ENCODE results near the gene EXOC6B. TPM values are rescaled to one million over a fixed set of nuclear protein-coding genes. Genes with fewer than 3 reads are reported as not detected.
A peak's percentile ranks its signal among the peaks of the same experiment; 100 is the strongest.

The EXOC6B gene
- total RNA-seq, 2 donors from 2014 or later, result 10.4 to 11.6 TPM

- peaks cover 7% of the 10 kb centered on the region for H3K27me3 Mint-ChIP-seq (ENCODE audit: low read depth)
- H3K4me1 Mint-ChIP-seq (ENCODE audit: low read depth), result peaks cover 34% of the 10 kb centered on the region
- no peak for ATAC-seq (replicated peaks in 1 of 2)
These were observed 284 bp upstream of the EXOC6B start for GRCh38 chr2:72826156-72826477.

GRCh38 chr2:72824224-72824842 lies 1.5 kb downstream of the EXOC6B start:
- peak; percentile 11 to 19 for DNase-seq
- Mint-ChIP-seq H3K36me3 (ENCODE audit: insufficient read depth in 2 of 2) (peaks cover 0 to 4% of the 10 kb centered on the region in 2 donors), H3K27ac (no peak overlapping the region)

More at GRCh38 chr2:72826156-72826477, 284 bp upstream of the EXOC6B start:
- no peak for DNase-seq
- Mint-ChIP-seq H3K27ac (peak overlapping the region; percentile 64), H3K9me3 (no peaks in the 10 kb centered on the region), H3K4me3 (peak overlapping the region; percentile 89 to 96), H3K36me3 (ENCODE audit: insufficient read depth in 2 of 2) (peaks cover 0 to 4% of the 10 kb centered on the region in 2 donors)

GRCh38 chr2:72822794-72823193 lies 3.0 kb downstream of the EXOC6B start:
- Mint-ChIP-seq H3K4me1 (ENCODE audit: low read depth) (peaks cover 27% of the 10 kb centered on the region), H3K27ac (no peak overlapping the region)

More at GRCh38 chr2:72824224-72824842, 1.5 kb downstream of the EXOC6B start:
- no peaks in the 10 kb centered on the region for H3K27me3 Mint-ChIP-seq (ENCODE audit: low read depth)
- peak; percentile 35 to 61 for ATAC-seq (replicated peaks in 1 of 2)
- no peaks in the 10 kb centered on the region for H3K9me3 Mint-ChIP-seq
- peaks cover 27% of the 10 kb centered on the region for H3K4me1 Mint-ChIP-seq (ENCODE audit: low read depth)
- peak overlapping the region; percentile 91 to 93 for H3K4me3 Mint-ChIP-seq

GRCh38 chr2:72821983-72822382 lies 3.9 kb downstream of the EXOC6B start:
- Mint-ChIP-seq H3K4me3 (no peak overlapping the region), H3K27ac (no peak overlapping the region), H3K36me3 (ENCODE audit: insufficient read depth in 2 of 2) (peaks cover 0 to 4% of the 10 kb centered on the region in 2 donors), H3K9me3 (no peaks in the 10 kb centered on the region), H3K27me3 (ENCODE audit: low read depth) (no peaks in the 10 kb centered on the region), H3K4me1 (ENCODE audit: low read depth) (peaks cover 27% of the 10 kb centered on the region)
- ATAC-seq (replicated peaks in 1 of 2) (no peak), DNase-seq (no peak)

More at GRCh38 chr2:72822794-72823193, 3.0 kb downstream of the EXOC6B start:
- ATAC-seq (replicated peaks in 1 of 2) (no peak), DNase-seq (no peak)
- H3K9me3 Mint-ChIP-seq, result no peaks in the 10 kb centered on the region
- H3K36me3 Mint-ChIP-seq (ENCODE audit: insufficient read depth in 2 of 2), result peaks cover 0 to 4% of the 10 kb centered on the region in 2 donors
- H3K27me3 Mint-ChIP-seq (ENCODE audit: low read depth), result no peaks in the 10 kb centered on the region
- H3K4me3 Mint-ChIP-seq, result no peak overlapping the region

- ATAC-seq (replicated peaks in 1 of 2), result no peak
- Mint-ChIP-seq H3K36me3 (ENCODE audit: insufficient read depth in 2 of 2) (peaks cover 0 to 4% of the 10 kb centered on the region in 2 donors), H3K4me1 (ENCODE audit: low read depth) (peaks cover 27% of the 10 kb centered on the region), H3K27ac (no peak overlapping the region), H3K9me3 (no peaks in the 10 kb centered on the region), H3K4me3 (no peak overlapping the region), H3K27me3 (ENCODE audit: low read depth) (no peaks in the 10 kb centered on the region)
- no peak for DNase-seq
These were observed 4.7 kb downstream of the EXOC6B start for GRCh38 chr2:72821118-72821517.

GRCh38 chr2:72819501-72819900 lies 6.3 kb downstream of the EXOC6B start:
- Mint-ChIP-seq H3K4me3 (no peak overlapping the region), H3K27me3 (ENCODE audit: low read depth) (no peaks in the 10 kb centered on the region), H3K27ac (no peak overlapping the region), H3K36me3 (ENCODE audit: insufficient read depth in 2 of 2) (no peaks in the 10 kb centered on the region), H3K9me3 (no peaks in the 10 kb centered on the region), H3K4me1 (ENCODE audit: low read depth) (peaks cover 19% of the 10 kb centered on the region)
- ATAC-seq (replicated peaks in 1 of 2) (no peak), DNase-seq (no peak)

GRCh38 chr2:72815655-72816278 lies 10.1 kb downstream of the EXOC6B start:
- ATAC-seq (replicated peaks in 1 of 2), result no peak
- no peaks in the 10 kb centered on the region for H3K9me3 Mint-ChIP-seq
- no peaks in the 10 kb centered on the region for H3K27me3 Mint-ChIP-seq (ENCODE audit: low read depth)
- H3K4me3 Mint-ChIP-seq, result no peak overlapping the region
- H3K36me3 Mint-ChIP-seq (ENCODE audit: insufficient read depth in 2 of 2), result no peaks in the 10 kb centered on the region
- no peak overlapping the region for H3K27ac Mint-ChIP-seq
- DNase-seq, result no peak
- H3K4me1 Mint-ChIP-seq (ENCODE audit: low read depth), result no peaks in the 10 kb centered on the region

GRCh38 chr2:72813841-72814240 lies 12.0 kb downstream of the EXOC6B start:
- Mint-ChIP-seq H3K27me3 (ENCODE audit: low read depth) (no peaks in the 10 kb centered on the region), H3K27ac (no peak overlapping the region), H3K9me3 (peaks cover 5 to 7% of the 10 kb centered on the region in 2 donors), H3K36me3 (ENCODE audit: insufficient read depth in 2 of 2) (peaks cover 8 to 11% of the 10 kb centered on the region in 2 donors), H3K4me1 (ENCODE audit: low read depth) (no peaks in the 10 kb centered on the region), H3K4me3 (no peak overlapping the region)
- DNase-seq (no peak), ATAC-seq (replicated peaks in 1 of 2) (no peak)

GRCh38 chr2:72810165-72810564 lies 15.7 kb downstream of the EXOC6B start:
- H3K27me3 Mint-ChIP-seq (ENCODE audit: low read depth), result no peaks in the 10 kb centered on the region
- H3K4me1 Mint-ChIP-seq (ENCODE audit: low read depth), result no peaks in the 10 kb centered on the region
- ATAC-seq (replicated peaks in 1 of 2) (no peak), DNase-seq (no peak)
- peaks cover 6 to 15% of the 10 kb centered on the region in 2 donors for H3K9me3 Mint-ChIP-seq
- peaks cover 12 to 19% of the 10 kb centered on the region in 2 donors for H3K36me3 Mint-ChIP-seq (ENCODE audit: insufficient read depth in 2 of 2)
- no peak overlapping the region for H3K4me3 Mint-ChIP-seq
- H3K27ac Mint-ChIP-seq, result no peak overlapping the region

GRCh38 chr2:72809095-72809494 lies 16.7 kb downstream of the EXOC6B start:
- DNase-seq, result no peak
- Mint-ChIP-seq H3K27ac (no peak overlapping the region), H3K4me3 (no peak overlapping the region), H3K9me3 (peaks cover 6 to 15% of the 10 kb centered on the region in 2 donors), H3K4me1 (ENCODE audit: low read depth) (no peaks in the 10 kb centered on the region), H3K36me3 (ENCODE audit: insufficient read depth in 2 of 2) (peaks cover 12 to 19% of the 10 kb centered on the region in 2 donors), H3K27me3 (ENCODE audit: low read depth) (no peaks in the 10 kb centered on the region)
- no peak for ATAC-seq (replicated peaks in 1 of 2)

GRCh38 chr2:72806280-72806945 lies 19.4 kb downstream of the EXOC6B start:
- H3K4me3 Mint-ChIP-seq, result no peak overlapping the region
- H3K27ac Mint-ChIP-seq, result no peak overlapping the region
- ATAC-seq (replicated peaks in 1 of 2) (no peak), DNase-seq (no peak)
- H3K36me3 Mint-ChIP-seq (ENCODE audit: insufficient read depth in 2 of 2), result peaks cover 12 to 19% of the 10 kb centered on the region in 2 donors
- H3K9me3 Mint-ChIP-seq, result peaks cover 6 to 15% of the 10 kb centered on the region in 2 donors
- no peaks in the 10 kb centered on the region for H3K4me1 Mint-ChIP-seq (ENCODE audit: low read depth)
- no peaks in the 10 kb centered on the region for H3K27me3 Mint-ChIP-seq (ENCODE audit: low read depth)

GRCh38 chr2:72803626-72804320 lies 22.1 kb downstream of the EXOC6B start:
- Mint-ChIP-seq H3K4me1 (ENCODE audit: low read depth) (no peaks in the 10 kb centered on the region), H3K36me3 (ENCODE audit: insufficient read depth in 2 of 2) (peaks cover 4 to 8% of the 10 kb centered on the region in 2 donors), H3K4me3 (no peak overlapping the region), H3K27me3 (ENCODE audit: low read depth) (no peaks in the 10 kb centered on the region), H3K27ac (no peak overlapping the region), H3K9me3 (peaks cover under 1 to 8% of the 10 kb centered on the region in 2 donors)
- ATAC-seq (replicated peaks in 1 of 2), result no peak
- no peak for DNase-seq

- H3K4me1 Mint-ChIP-seq (ENCODE audit: low read depth), result no peaks in the 10 kb centered on the region
- DNase-seq, result no peak
- ATAC-seq (replicated peaks in 1 of 2), result no peak
- H3K36me3 Mint-ChIP-seq (ENCODE audit: insufficient read depth in 2 of 2), result peaks cover 2 to 6% of the 10 kb centered on the region in 2 donors
- no peak overlapping the region for H3K4me3 Mint-ChIP-seq
- no peak overlapping the region for H3K27ac Mint-ChIP-seq
- peaks cover 0 to 7% of the 10 kb centered on the region in 2 donors for H3K9me3 Mint-ChIP-seq
- no peaks in the 10 kb centered on the region for H3K27me3 Mint-ChIP-seq (ENCODE audit: low read depth)
These were observed 22.7 kb downstream of the EXOC6B start for GRCh38 chr2:72803151-72803550.
